Urinary bladder (tissue), 4 donors: Measurements from ENCODE around the gene BANP. TPM values are rescaled to one million over a fixed set of nuclear protein-coding genes. Genes with fewer than 3 reads are reported as not detected.
"Not testable (repeated sequence)": the region's sequence is repeated elsewhere in the genome, so short reads cannot be mapped to it uniquely, and the experiment has no call there.

ENCODE experiments used
- DNase-seq: peaks from one replicate; pipeline ENCODE4 v3.0.0-alpha.2; 2015; ENCODE audit errors: extremely low spot score
- H3K27ac ChIP-seq: one replicate; pipeline ENCODE4 v1.5.1; 2013; ENCODE audit warnings: low read depth, mild to moderate bottlenecking, moderate library complexity
- H3K36me3 ChIP-seq: one replicate; pipeline ENCODE4 v1.6.1; 2013; ENCODE audit warnings: mild to moderate bottlenecking, moderate library complexity; ENCODE audit not compliant: insufficient read depth
- H3K4me1 ChIP-seq: one replicate; pipeline ENCODE4 v1.6.1; 2013; ENCODE audit warnings: mild to moderate bottlenecking, moderate library complexity; ENCODE audit not compliant: insufficient read depth
- H3K4me3 ChIP-seq: one replicate; pipeline ENCODE4 v1.5.1; 2013; ENCODE audit warnings: low read depth, low read length
- WGBS: extraction: QIAGEN DNeasy Blood & Tissue Kit; methylation state at CpG from one replicate; pipeline ENCODE4 v1.1.7; 2013; 5-methylcytosine and 5-hydroxymethylcytosine counted together
- polyA plus RNA-seq: library from polyadenylated mRNA; stranded (reverse); fragments of 200-250 nt; gene quantifications from one replicate; pipeline ENCODE4 v1.2.3, GENCODE V29; 2013
- total RNA-seq: library from RNA; depleted of rRNA; stranded (reverse); fragments of >200 nt; gene quantifications from one replicate; pipeline ENCODE4 v1.2.3, GENCODE V29; 2014
- donor health status: healthy with polysubstance abuse.
- donor health status: healthy.

The BANP gene
- total and polyA plus RNA-seq, 2 donors = 13.8 to 36.6 TPM

- H3K27ac ChIP-seq, H3K36me3 ChIP-seq, H3K4me3 ChIP-seq, H3K4me1 ChIP-seq, DNase-seq: not testable (repeated sequence)
- WGBS = 80% methylated on average over 5 of the region's 5 CpGs
Measured at GRCh38 chr16:88040877-88041244, 89.6 kb downstream of the BANP start.

DNA sequence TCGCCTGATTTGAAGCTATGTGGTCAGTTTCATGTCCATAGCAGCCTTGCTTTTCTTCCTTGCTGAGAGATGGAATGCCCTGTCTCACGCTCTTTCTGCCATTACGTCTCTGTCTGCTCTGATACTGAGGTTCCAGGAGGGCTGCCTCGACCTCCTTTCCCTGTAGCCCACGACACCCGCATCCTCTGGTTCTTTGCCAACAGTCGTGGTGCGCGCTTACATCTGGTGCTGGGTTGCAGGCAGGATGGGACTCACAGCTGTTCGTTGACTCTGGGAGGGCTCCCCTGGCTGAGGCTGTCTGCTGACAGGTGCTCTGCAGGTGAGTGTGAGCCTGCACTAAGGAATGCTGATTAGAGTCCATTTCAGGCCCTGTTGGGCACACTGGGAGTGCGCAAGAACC, 90.3 kb downstream of the BANP start:
- H3K4me3 ChIP-seq, H3K36me3 ChIP-seq, DNase-seq, H3K4me1 ChIP-seq, H3K27ac ChIP-seq: not testable (repeated sequence)
- 96% methylated on average over 11 of the region's 11 CpGs for WGBS

DNA sequence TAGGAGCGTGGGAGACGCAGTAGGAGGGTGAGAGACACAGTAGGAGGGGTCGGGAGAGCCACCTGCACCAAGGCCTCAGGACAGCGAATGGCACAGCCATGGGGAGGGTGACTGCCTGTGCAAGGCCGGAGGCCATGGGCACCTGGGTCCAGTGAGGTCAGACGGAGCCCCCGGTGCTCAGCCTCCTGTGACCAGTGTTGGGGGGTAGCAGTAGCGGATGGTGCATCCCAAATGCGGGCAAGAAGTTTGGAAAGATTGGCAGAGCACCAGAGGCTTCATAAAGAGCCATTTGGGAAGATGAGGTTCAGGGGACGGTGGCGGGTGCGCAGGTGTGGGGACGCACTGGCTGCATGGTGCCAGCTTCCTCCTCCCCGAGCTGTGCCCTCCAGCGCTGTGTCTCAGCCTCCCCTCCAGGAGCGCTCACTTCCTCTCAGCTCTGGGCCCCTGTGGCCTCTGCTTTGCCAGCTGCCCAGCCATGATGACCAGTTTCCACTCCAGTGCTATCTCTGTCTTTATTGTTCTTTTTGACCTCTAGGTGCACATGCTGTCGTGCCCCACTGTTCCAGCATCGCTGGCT, 90.8 kb downstream of the BANP start:
- 94% methylated on average over 18 of the region's 18 CpGs for WGBS
- H3K27ac ChIP-seq, H3K4me1 ChIP-seq, DNase-seq, H3K4me3 ChIP-seq, H3K36me3 ChIP-seq: not testable (repeated sequence)

DNA sequence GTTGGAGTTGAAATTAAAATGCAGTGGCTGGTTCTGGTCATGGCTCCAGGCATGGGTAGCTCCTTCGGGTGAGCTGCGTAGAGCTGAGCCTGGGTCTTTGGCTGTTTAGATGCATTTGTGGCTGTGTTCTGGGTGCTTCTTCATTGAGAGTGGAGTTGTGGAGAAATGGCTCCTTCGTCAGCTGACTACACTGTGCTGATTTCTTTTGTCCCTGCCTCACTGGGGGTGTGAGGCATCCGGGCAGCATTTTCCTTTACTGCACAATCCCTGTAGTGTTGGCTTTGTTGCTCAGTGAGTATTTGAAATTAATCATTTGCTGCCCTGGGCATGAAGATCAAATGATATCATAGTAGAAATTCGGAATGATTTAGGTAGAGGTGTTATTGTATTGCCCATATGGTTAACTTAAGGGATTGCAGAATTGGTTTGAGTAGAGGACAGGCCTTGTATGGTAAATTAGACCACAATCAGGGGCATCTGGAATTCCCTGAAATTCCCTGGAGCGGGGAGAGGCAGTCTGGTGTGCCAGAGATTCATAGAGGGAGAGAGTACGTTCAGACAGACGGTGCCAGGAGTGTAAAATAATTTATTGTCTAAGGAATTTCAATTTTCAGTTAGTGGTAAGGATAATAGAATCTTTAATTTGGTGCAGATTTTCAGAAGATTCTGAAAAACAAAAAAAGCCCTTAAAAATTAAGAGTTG, 92.1 kb downstream of the BANP start:
- H3K4me1 ChIP-seq, H3K36me3 ChIP-seq, H3K4me3 ChIP-seq, H3K27ac ChIP-seq, DNase-seq: not testable (repeated sequence)
- WGBS = 75% methylated on average over 7 of the region's 8 CpGs

GRCh38 chr16:88044121-88044581, 92.9 kb downstream of the BANP start:
- 92% methylated on average over 14 of the region's 14 CpGs for WGBS
- not testable (repeated sequence) for H3K36me3 ChIP-seq, DNase-seq, H3K4me1 ChIP-seq, H3K4me3 ChIP-seq, H3K27ac ChIP-seq

DNA sequence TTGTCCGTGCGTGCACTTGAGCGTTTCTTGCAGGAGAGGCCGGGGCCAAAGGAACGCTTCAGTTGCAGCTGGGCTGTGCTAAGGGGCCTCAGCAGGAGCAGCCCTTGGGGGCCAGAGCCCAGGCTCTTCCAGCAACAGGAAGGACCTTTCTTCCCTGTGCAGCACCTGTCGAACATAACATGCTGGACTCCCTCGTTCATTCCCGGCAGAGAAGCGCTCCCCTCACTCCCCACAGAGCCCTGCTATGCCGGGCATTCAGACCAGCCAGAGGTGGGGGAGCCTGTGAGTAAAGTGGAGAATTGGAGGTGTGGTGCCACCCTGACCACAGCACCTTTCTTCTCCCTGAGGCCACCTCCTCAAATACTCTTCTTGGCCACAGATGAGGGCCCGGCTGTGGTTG, 94.1 kb downstream of the BANP start:
- H3K36me3 ChIP-seq, H3K27ac ChIP-seq, H3K4me3 ChIP-seq, H3K4me1 ChIP-seq, DNase-seq: not testable (repeated sequence)
- 91% methylated on average over 11 of the region's 11 CpGs for WGBS

DNA sequence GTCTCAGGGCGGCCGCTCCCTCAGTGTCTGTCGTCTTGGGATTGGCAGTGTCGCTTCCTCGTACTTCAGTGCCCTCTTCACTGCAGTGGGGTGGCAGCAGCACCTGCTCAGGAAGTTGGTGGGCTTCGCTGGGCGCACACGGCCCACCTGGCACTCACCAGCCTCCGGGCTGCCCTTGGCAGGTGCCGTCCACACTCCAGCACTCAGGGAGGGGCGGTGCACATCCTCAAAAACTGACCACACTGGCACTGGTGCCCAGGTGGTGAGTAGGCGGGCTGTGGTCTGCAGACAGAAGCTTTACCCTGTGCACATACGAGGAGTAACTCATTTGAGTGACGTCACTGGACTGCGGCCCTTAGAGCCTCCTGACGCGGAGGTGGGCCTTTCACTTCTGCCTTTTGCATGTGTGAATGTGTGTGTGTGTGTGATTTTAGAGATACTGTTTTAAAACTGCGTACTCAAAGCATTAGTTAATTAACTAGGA, 94.6 kb downstream of the BANP start:
- WGBS = 92% methylated on average over 18 of the region's 18 CpGs
- H3K27ac ChIP-seq = no peak overlapping the region
- H3K4me3 ChIP-seq = no peak overlapping the region
- no peaks in the 10 kb centered on the region for H3K4me1 ChIP-seq
- H3K36me3 ChIP-seq = no peaks in the 10 kb centered on the region
- DNase-seq = no peak

GRCh38 chr16:88047462-88047861, 96.2 kb downstream of the BANP start:
- Histone ChIP-seq H3K4me3 (no peak overlapping the region), H3K4me1 (no peaks in the 10 kb centered on the region), H3K27ac (no peak overlapping the region), H3K36me3 (no peaks in the 10 kb centered on the region)
- no peak for DNase-seq
- 86% methylated on average over 3 of the region's 3 CpGs for WGBS

- 67% methylated on average over 15 of the region's 15 CpGs for WGBS
- H3K27ac ChIP-seq = no peak overlapping the region
- H3K4me1 ChIP-seq = no peaks in the 10 kb centered on the region
- DNase-seq = no peak
- H3K4me3 ChIP-seq = no peak overlapping the region
- H3K36me3 ChIP-seq = no peaks in the 10 kb centered on the region
Measured at GRCh38 chr16:88048985-88049384, 97.8 kb downstream of the BANP start.

DNA sequence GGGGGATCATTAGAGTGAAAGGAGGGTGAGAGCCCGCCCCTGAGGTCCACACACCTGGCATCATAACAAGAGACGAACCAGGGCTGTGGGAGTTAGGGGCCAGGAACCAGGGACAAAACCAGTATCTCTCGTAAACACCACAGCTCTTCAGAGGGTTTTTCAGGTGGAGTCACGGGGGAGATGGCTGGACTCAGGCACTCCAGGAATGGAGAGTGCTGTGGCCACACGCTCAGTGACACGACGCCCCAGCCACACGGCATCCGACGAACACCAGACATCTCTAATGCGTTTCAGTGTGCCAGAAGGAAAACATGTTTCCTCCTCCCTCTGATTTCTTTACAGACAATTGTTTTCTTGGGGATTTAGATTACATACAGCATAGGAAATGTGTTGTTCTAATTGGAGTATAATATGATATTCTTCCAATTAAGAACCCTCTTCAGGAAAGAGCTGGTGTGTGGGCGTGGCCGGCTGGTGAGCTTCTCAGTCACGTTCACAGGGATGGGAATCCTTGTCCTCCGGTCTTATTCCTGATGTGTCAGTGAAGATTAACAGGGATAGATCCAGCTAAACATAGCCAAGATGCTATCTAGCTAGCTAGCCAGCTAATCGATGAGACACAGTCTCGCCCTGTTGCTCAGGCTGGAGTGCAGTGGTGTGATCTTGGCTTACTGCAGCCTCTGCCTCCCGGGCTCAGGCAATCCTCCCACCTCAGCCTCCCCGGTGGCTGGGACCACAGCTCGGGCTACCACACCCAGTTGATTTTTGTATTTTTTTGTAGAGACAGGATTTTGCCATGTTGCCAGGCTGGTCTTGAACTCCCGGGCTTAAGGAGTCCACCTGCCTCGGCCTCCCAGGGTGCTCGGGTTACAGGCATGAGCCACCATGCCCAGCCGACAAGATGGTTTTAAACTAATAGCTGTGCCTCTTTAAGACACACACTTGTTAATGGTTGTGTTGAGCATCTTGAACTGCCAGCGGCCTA, 98.6 kb downstream of the BANP start:
- no peak for DNase-seq
- Histone ChIP-seq H3K36me3 (no peaks in the 10 kb centered on the region), H3K27ac (no peak overlapping the region), H3K4me1 (no peaks in the 10 kb centered on the region), H3K4me3 (no peak overlapping the region)
- WGBS = 82% methylated on average over 25 of the region's 25 CpGs

DNA sequence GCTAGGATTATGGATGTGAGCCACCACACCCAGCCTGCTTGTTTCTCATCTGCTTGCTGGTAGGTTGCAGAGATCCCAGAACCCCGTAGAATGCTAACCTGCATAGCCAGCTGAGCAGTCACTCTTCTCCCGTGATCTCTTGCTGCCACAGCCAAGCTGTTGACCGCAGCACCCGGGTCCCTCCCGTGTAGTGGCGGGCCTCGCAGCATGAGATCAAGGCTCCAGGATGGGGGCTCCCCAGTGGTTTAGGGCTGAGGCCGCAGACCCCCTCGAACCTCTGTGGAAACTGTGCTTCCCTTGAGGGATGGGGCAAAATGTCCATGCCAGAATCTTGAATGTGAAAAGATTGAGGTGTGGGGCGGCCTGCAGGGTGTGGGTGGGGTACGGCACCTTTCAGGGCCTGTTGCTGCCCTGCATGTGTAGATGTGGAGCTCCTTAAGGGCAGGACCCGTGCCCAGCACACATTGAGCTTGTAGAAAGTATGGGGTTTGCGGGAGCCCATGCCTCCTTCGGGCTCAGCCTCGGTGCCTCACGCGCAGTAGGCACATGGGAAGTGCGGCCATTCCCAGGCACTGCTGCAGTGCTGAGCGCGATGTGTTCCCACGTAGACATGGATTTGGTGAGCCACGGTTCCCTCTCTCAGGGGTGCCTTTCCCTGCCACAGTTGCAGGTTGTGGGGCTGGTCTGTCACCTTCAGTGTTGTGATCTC, 99.9 kb downstream of the BANP start:
- Histone ChIP-seq H3K4me3 (no peak overlapping the region), H3K4me1 (no peaks in the 10 kb centered on the region), H3K27ac (no peak overlapping the region), H3K36me3 (no peaks in the 10 kb centered on the region)
- WGBS = 96% methylated on average over 22 of the region's 22 CpGs
- no peak for DNase-seq

DNA sequence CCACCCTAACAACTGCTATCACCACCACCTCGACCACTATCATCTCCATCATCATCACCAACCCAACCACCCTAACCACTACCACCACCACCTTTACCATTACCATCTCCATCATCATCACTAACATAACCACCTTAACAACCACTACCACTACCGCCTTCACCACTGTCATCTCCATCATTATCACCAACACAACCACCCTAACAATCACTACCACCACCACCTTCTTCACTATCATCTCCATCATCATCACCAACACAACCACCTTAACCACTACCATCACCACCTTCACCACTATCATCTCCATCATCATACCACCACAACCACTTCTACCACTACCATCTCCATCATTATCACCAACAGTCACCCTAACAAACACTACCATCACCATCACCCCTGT, 101.4 kb downstream of the BANP start:
- 97% methylated on average over 2 of the region's 2 CpGs for WGBS
- Histone ChIP-seq H3K36me3 (no peaks in the 10 kb centered on the region), H3K4me3 (no peak overlapping the region), H3K4me1 (no peaks in the 10 kb centered on the region), H3K27ac (no peak overlapping the region)
- no peak for DNase-seq

DNA sequence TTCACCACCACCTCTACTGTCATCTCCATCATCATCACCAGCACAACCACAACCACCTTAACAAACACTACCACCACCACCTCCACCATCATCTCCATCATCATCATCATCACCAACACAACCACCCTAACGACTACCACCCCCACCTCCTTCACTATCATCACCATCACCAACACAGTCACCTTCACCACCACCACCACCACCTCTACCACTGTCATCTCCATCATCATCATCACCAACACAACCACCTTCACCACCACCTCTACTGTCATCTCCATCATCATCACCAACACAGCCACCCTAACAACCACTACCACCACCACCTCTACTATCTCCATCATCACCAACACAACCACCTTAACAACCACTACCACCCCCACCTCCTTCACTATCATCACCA, 102.2 kb downstream of the BANP start:
- not testable (repeated sequence) for H3K36me3 ChIP-seq
- WGBS = 79% methylated on average over 1 of the region's 1 CpG

More for the DNA sequence above, 102.2 kb downstream of the BANP start:
- H3K4me1 ChIP-seq, H3K4me3 ChIP-seq, DNase-seq, H3K27ac ChIP-seq: not testable (repeated sequence)
